Panc1 (cell line): ENCODE measurements around the gene LRRC71. TPM values are rescaled to one million over a fixed set of nuclear protein-coding genes. Genes with fewer than 3 reads are reported as not detected.

Experiments
- ATAC-seq: fragments of 200-7000 bp; cut with Tn5 transposase; 2 replicates; pipeline ENCODE4 v1.9.1; 2020; ENCODE audit warnings: mild to moderate bottlenecking, moderate library complexity
- BruUV-seq: library from RNA; stranded (reverse); fragments of 400-500 nt; replicated peaks from 2 replicates; lab custom pipeline; 2021; lab: Mats Ljungman, UMichigan
- CTCF ChIA-PET: fragments of 300-600 bp; sonication (Branson Sonifier 250); formaldehyde crosslinking; loops from one replicate; lab custom pipeline; 2022; ENCODE audit warnings: antibody characterized with exemption; lab: Charles Lee
- POLR2A ChIA-PET: fragments of 300-600 bp; sonication (Branson Sonifier 250); formaldehyde crosslinking; loops from one replicate; lab custom pipeline; 2022; ENCODE audit warnings: antibody characterized with exemption; lab: Charles Lee
- DNase-seq: peaks from one replicate; pipeline ENCODE4 v3.0.0-alpha.2; 2010; ENCODE audit warnings: low read depth, low spot score
- H3K27ac ChIP-seq: 2 replicates; pipeline ENCODE4 v1.5.1; 2011; ENCODE audit warnings: mild to moderate bottlenecking, low read length, inconsistent platforms
- H3K27me3 ChIP-seq: fragments of 200-500 bp; sonication (Bioruptor generic); 2 replicates; pipeline ENCODE4 v1.6.0; 2014; ENCODE audit warnings: low read length, inconsistent platforms; ENCODE audit not compliant: control insufficient read depth, insufficient read depth
- H3K36me3 ChIP-seq: fragments of 200-500 bp; sonication (Bioruptor generic); 2 replicates; pipeline ENCODE4 v1.5.1; 2014; ENCODE audit warnings: inconsistent platforms, mild to moderate bottlenecking, low read length, moderate library complexity; ENCODE audit not compliant: control insufficient read depth, insufficient read depth
- H3K4me1 ChIP-seq: 2 replicates; pipeline ENCODE4 v1.5.1; 2011; ENCODE audit warnings: inconsistent platforms, mild to moderate bottlenecking, low read length, moderate library complexity; ENCODE audit not compliant: control insufficient read depth, insufficient read depth
- H3K4me3 ChIP-seq, 2 experiments: 2 replicates each; pipeline ENCODE4 v1.5.1; 2011 to 2012; ENCODE audit warnings: low read depth in 2 of 2, low read length in 2 of 2, mild to moderate bottlenecking in 2 of 2, inconsistent platforms in 1 of 2, moderate library complexity in 1 of 2
- H3K9me3 ChIP-seq: fragments of 200-500 bp; sonication (Bioruptor generic); 2 replicates; pipeline ENCODE4 v1.5.1; 2014; ENCODE audit warnings: low read depth, mild to moderate bottlenecking, inconsistent platforms, low read length, moderate library complexity; ENCODE audit not compliant: control insufficient read depth, insufficient read depth
- POLR2AphosphoS5 ChIP-seq: IDR thresholded peaks from 2 replicates; pipeline ENCODE4 v1.6.1; 2012; ENCODE audit warnings: mild to moderate bottlenecking, low read depth, low read length, moderate library complexity
- SIN3A ChIP-seq: IDR thresholded peaks from 2 replicates; pipeline ENCODE4 v1.6.1; 2012; ENCODE audit warnings: low read depth, mild to moderate bottlenecking, low read length, moderate library complexity, borderline replicate concordance; ENCODE audit not compliant: insufficient read depth
- TCF7L2 ChIP-seq: IDR thresholded peaks from 2 replicates; pipeline ENCODE4 v1.6.1; 2011; ENCODE audit warnings: mild to moderate bottlenecking, low read depth, low read length, inconsistent platforms
- in situ Hi-C: cut with HindIII; loops from 2 replicates; pipeline ENCODE4 v1.10.0; 2016; ENCODE audit warnings: low sequenced_read_pairs, low pct_unique_long_range_greater_than_20kb
- intact Hi-C: fragments of 100-400 bp; cut with micrococcal nuclease; formaldehyde crosslinking; loops from one replicate; pipeline ENCODE4 v1.10.0; 2022; ENCODE audit not compliant: unreplicated experiment
- total RNA-seq: library from RNA; stranded (reverse); gene quantifications from one replicate; pipeline ENCODE4 v1.2.1, GENCODE V29; 2021; ENCODE audit not compliant: unreplicated experiment
- TF ChIP-seq, protein P1 (sequence below): fragments of 450-650 bp; IDR thresholded peaks from 2 replicates; pipeline ENCODE4 v1.5.1; 2017; ENCODE audit warnings: mild to moderate bottlenecking
- TF ChIP-seq, protein P2 (sequence below), 2 experiments: IDR thresholded peaks; 2 replicates each; pipeline ENCODE4 v1.6.1; 2011 to 2012; ENCODE audit warnings: low read depth in 2 of 2, control low read depth in 1 of 2, low read length in 1 of 2, mild to moderate bottlenecking in 1 of 2, moderate library complexity in 1 of 2; ENCODE audit not compliant: insufficient read depth in 1 of 2

The LRRC71 gene
- total RNA-seq, 1 experiment from 2014 or later = 0.77 TPM

DNA sequence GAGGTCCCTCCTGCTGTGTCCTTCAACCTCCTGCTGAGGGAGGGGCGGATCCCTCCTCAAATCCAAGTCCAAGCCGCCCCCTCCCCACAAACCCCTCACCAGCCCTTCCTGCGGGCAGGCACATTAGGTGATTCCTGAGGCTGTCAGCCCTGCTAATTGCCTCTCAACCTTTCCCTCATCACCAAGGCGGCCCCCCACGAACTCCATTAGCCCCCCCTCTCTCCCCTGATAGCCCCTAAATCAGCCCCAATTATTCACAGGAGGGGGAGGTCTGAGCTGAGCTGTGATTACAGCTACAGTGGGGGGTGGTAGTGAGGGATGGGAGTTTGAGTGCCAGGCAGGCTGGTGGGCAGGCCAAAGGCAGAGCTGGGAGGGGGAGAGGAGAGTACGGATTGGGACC is 32.7 kb upstream of the LRRC71 start:
- Histone ChIP-seq H3K27me3 (no peaks in the 10 kb centered on the region), H3K4me1 (no peaks in the 10 kb centered on the region; the same call in 1 of the 2 replicates), H3K36me3 (no peaks in the 10 kb centered on the region), H3K4me3 (no peak overlapping the region), H3K9me3 (no peaks in the 10 kb centered on the region), H3K27ac (no peak overlapping the region)
- TF ChIP-seq SIN3A = no peak
- no peak for TF ChIP-seq POLR2AphosphoS5
- TF ChIP-seq, protein P1, sequence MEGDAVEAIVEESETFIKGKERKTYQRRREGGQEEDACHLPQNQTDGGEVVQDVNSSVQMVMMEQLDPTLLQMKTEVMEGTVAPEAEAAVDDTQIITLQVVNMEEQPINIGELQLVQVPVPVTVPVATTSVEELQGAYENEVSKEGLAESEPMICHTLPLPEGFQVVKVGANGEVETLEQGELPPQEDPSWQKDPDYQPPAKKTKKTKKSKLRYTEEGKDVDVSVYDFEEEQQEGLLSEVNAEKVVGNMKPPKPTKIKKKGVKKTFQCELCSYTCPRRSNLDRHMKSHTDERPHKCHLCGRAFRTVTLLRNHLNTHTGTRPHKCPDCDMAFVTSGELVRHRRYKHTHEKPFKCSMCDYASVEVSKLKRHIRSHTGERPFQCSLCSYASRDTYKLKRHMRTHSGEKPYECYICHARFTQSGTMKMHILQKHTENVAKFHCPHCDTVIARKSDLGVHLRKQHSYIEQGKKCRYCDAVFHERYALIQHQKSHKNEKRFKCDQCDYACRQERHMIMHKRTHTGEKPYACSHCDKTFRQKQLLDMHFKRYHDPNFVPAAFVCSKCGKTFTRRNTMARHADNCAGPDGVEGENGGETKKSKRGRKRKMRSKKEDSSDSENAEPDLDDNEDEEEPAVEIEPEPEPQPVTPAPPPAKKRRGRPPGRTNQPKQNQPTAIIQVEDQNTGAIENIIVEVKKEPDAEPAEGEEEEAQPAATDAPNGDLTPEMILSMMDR = no peak
- TF ChIP-seq, protein P2, sequence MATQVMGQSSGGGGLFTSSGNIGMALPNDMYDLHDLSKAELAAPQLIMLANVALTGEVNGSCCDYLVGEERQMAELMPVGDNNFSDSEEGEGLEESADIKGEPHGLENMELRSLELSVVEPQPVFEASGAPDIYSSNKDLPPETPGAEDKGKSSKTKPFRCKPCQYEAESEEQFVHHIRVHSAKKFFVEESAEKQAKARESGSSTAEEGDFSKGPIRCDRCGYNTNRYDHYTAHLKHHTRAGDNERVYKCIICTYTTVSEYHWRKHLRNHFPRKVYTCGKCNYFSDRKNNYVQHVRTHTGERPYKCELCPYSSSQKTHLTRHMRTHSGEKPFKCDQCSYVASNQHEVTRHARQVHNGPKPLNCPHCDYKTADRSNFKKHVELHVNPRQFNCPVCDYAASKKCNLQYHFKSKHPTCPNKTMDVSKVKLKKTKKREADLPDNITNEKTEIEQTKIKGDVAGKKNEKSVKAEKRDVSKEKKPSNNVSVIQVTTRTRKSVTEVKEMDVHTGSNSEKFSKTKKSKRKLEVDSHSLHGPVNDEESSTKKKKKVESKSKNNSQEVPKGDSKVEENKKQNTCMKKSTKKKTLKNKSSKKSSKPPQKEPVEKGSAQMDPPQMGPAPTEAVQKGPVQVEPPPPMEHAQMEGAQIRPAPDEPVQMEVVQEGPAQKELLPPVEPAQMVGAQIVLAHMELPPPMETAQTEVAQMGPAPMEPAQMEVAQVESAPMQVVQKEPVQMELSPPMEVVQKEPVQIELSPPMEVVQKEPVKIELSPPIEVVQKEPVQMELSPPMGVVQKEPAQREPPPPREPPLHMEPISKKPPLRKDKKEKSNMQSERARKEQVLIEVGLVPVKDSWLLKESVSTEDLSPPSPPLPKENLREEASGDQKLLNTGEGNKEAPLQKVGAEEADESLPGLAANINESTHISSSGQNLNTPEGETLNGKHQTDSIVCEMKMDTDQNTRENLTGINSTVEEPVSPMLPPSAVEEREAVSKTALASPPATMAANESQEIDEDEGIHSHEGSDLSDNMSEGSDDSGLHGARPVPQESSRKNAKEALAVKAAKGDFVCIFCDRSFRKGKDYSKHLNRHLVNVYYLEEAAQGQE (IDR thresholded peaks at IDR 0.05; ENCODE audit: insufficient read depth in 1 of 2, low read depth in 2 of 2, low read length in 1 of 2) = no peak
- no peak for TF ChIP-seq TCF7L2
- DNase-seq = no peak
- BruUV-seq = no TSS peak
- CTCF ChIA-PET = interaction anchor here (0.6 kb wide), 1 partner anchor 24 kb away, joined by 9 read pairs; no protein-coding TSS in a partner anchor
- intact Hi-C loops = no loop called here
- POLR2A ChIA-PET = interaction anchor here (0.6 kb wide), 1 partner anchor 47 kb away, joined by 3 read pairs; no protein-coding TSS in a partner anchor
- no peak for ATAC-seq
- in situ Hi-C loops = no loop called here

DNA sequence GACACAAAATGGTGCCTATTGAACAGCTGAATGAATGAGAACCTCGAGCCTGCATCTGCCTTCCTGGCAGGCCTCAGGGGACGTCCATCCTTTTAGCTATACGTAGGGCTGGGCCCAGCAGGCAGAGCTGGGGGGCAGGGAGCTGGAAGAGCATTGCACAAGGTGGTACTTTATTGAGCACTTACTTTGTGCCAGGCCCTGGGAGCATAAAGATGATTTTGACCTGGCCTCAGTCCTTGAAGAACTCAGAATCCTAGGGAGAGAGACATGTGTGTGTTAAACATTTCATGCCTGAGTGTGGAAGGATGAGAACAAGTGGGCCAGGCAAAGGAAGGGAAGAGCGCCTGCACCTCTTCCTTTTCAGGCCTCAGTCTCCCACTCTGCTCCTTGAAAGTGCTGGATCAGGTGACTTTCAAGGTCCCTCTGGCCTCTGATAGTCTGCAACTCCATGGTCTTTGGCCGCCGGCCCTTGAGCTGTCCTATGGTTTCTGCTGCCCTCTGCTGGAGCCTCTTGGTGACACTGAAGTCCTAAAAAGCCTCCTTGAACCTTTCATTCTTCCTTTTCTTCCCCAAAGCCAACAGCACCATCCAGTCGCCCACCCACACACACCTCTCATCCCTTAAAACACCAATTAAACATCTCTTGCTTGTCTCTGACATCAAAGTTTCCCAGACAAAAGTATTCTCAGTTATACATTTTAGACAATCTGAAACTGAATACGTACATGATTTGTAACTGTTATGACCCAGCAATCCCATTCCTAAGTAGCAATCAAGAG is 30.4 kb upstream of the LRRC71 start:
- Histone ChIP-seq H3K36me3 (no peaks in the 10 kb centered on the region), H3K27ac (no peak overlapping the region), H3K4me3 (no peak overlapping the region), H3K4me1 (peaks cover 18% of the 10 kb centered on the region), H3K9me3 (no peaks in the 10 kb centered on the region), H3K27me3 (no peaks in the 10 kb centered on the region)
- no TSS peak for BruUV-seq
- in situ Hi-C loops = no loop called here
- intact Hi-C loops = loop anchor here (1.0 kb wide), 1 partner anchor 93 kb away; no protein-coding TSS in a partner anchor
- TF ChIP-seq TCF7L2 (no peak), POLR2AphosphoS5 (no peak), SIN3A (no peak)
- TF ChIP-seq, protein P1 = peak; percentile 93
- TF ChIP-seq, protein P2 (IDR thresholded peaks at IDR 0.05; ENCODE audit: insufficient read depth in 1 of 2, low read depth in 2 of 2, low read length in 1 of 2) = no peak
- ChIA-PET CTCF (interaction anchor here (0.5 to 3.1 kb wide), 9 partner anchors 9 to 200 kb away, joined by 3 to 15 read pairs (median 4); partner anchors contain the start of gene NTRK1), POLR2A (no interaction called here)
- peak; percentile 69 for DNase-seq
- peak; percentile 39 for ATAC-seq
